Daoy (cell line): ENCODE results near the gene SYT13. TPM values are rescaled to one million over a fixed set of nuclear protein-coding genes. Genes with fewer than 3 reads are reported as not detected.

Experiments
- DNase-seq: peaks from one replicate; pipeline ENCODE4 v3.0.0-alpha.2; 2015; ENCODE audit warnings: low read depth
- total RNA-seq: library from RNA; depleted of rRNA; stranded (reverse); fragments of >200 nt; shearing (Covaris generic); gene quantifications from 2 replicates; pipeline ENCODE4 v1.2.3, GENCODE V29; 2014; rRNA removed

SYT13 gene
- 0.91 and 2.6 TPM in 2 replicates for total RNA-seq

- peak; percentile 51 for DNase-seq
Observed at GRCh38 chr11:45285930-45286632, at the start of gene SYT13. Gene SYT13 (minus strand): TSS chr11:45286341. CDS start chr11:45286207, 134 bp downstream.

GRCh38 chr11:45335434-45335833, 49.3 kb upstream of the SYT13 start:
- no peak for DNase-seq

- DNase-seq: no peak
Observed at GRCh38 chr11:45334836-45335235, 48.7 kb upstream of the SYT13 start.

GRCh38 chr11:45334410-45334809, 48.3 kb upstream of the SYT13 start:
- no peak for DNase-seq

GRCh38 chr11:45333001-45333971, 47.1 kb upstream of the SYT13 start:
- DNase-seq: peak; percentile 60

GRCh38 chr11:45332276-45332934, 46.3 kb upstream of the SYT13 start:
- peak; percentile 41 for DNase-seq

GRCh38 chr11:45331839-45332238, 45.7 kb upstream of the SYT13 start:
- no peak for DNase-seq

GRCh38 chr11:45328726-45329125, 42.6 kb upstream of the SYT13 start:
- no peak for DNase-seq

- no peak for DNase-seq
Observed at GRCh38 chr11:45324459-45324858, 38.3 kb upstream of the SYT13 start.

GRCh38 chr11:45323601-45324249, 37.6 kb upstream of the SYT13 start:
- no peak for DNase-seq

GRCh38 chr11:45322891-45323600, 36.9 kb upstream of the SYT13 start:
- DNase-seq: no peak

GRCh38 chr11:45322111-45322705, 36.1 kb upstream of the SYT13 start:
- DNase-seq: no peak

GRCh38 chr11:45321669-45322068, 35.5 kb upstream of the SYT13 start:
- no peak for DNase-seq

- no peak for DNase-seq
Observed at GRCh38 chr11:45321031-45321595, 35.0 kb upstream of the SYT13 start.

GRCh38 chr11:45320371-45320770, 34.2 kb upstream of the SYT13 start:
- DNase-seq: no peak

GRCh38 chr11:45319077-45319476, 32.9 kb upstream of the SYT13 start:
- no peak for DNase-seq

- no peak for DNase-seq
Observed at GRCh38 chr11:45318516-45318915, 32.4 kb upstream of the SYT13 start.

GRCh38 chr11:45316258-45316657, 30.1 kb upstream of the SYT13 start:
- DNase-seq: no peak

- no peak for DNase-seq
Observed at GRCh38 chr11:45314900-45315299, 28.8 kb upstream of the SYT13 start.

GRCh38 chr11:45313171-45313865, 27.2 kb upstream of the SYT13 start:
- no peak for DNase-seq
